Keratinocyte (primary cell): ENCODE data around the gene PLPP3.

ENCODE experiments used
- CTCF ChIP-seq, 3 experiments: IDR thresholded peaks in 1 of 3; conservative IDR thresholded peaks in 1 of 3; optimal IDR thresholded peaks in 1 of 3; 2 replicates in 2 of 3; 3 replicates in 1 of 3; pipeline versions ENCODE3 to v1.5.1; 2011; ENCODE audit warnings: low read length in 3 of 3, mild to moderate bottlenecking in 3 of 3, moderate library complexity in 2 of 3, control low read depth in 1 of 3, inconsistent platforms in 1 of 3; ENCODE audit not compliant: insufficient read depth in 2 of 3; ENCODE audit errors: extremely low read depth in 1 of 3
- EZH2 ChIP-seq: IDR thresholded peaks from one replicate; pipeline ENCODE4 v1.6.1; 2012; ENCODE audit warnings: inconsistent platforms, mild to moderate bottlenecking, low read length, moderate library complexity

GRCh38 chr1:56535939-56536338, 43.4 kb downstream of the PLPP3 start:
- no peak for TF ChIP-seq EZH2
- no peak for TF ChIP-seq CTCF (optimal IDR thresholded peaks at IDR 0.05 in 1 of 3, IDR thresholded peaks at IDR 0.05 in 1 of 3, conservative IDR thresholded peaks at IDR 0.05 in 1 of 3; ENCODE audit: extremely low read depth in 1 of 3, insufficient read depth in 2 of 3, low read length in 3 of 3)
